ENCODE measurements around the gene AGFG1. TPM values are rescaled to one million over a fixed set of nuclear protein-coding genes. Genes with fewer than 3 reads are reported as not detected.

The AGFG1 gene
- polyA plus RNA-seq, 4 donors = 45.3 to 116 (median 58.9) TPM

GRCh38 chr2:227570615-227571014, 98.7 kb downstream of the AGFG1 start:
- no peak overlapping the region for H3K27ac ChIP-seq (ENCODE audit: low read depth in 1 of 3, low read length in 2 of 3)
- no peaks in the 10 kb centered on the region for H3K36me3 ChIP-seq (ENCODE audit: control insufficient read depth in 3 of 3, insufficient read depth in 2 of 3, low read depth in 1 of 3, low read length in 3 of 3)
- no peak overlapping the region for H3K4me3 ChIP-seq (ENCODE audit: low read depth in 1 of 3, low read length in 3 of 3)
- no peaks in the 10 kb centered on the region for H3K4me1 ChIP-seq (ENCODE audit: control insufficient read depth in 3 of 3, insufficient read depth in 2 of 3, low read depth in 1 of 3, low read length in 2 of 3)
- DNase-seq (no peak), FAIRE-seq (no peak)
- WGBS, 3 donors = 29 to 54% (median 49%) methylated on average over 1 of the region's 1 CpG
- H3K9me3 ChIP-seq (ENCODE audit: control insufficient read depth in 2 of 2, insufficient read depth in 1 of 2, low read depth in 1 of 2, low read length in 1 of 2) = peaks cover 0 to 5% of the 10 kb centered on the region in 2 donors
- no peaks in the 10 kb centered on the region for H3K27me3 ChIP-seq (ENCODE audit: control insufficient read depth in 3 of 3, insufficient read depth in 3 of 3, low read length in 3 of 3)

DNA sequence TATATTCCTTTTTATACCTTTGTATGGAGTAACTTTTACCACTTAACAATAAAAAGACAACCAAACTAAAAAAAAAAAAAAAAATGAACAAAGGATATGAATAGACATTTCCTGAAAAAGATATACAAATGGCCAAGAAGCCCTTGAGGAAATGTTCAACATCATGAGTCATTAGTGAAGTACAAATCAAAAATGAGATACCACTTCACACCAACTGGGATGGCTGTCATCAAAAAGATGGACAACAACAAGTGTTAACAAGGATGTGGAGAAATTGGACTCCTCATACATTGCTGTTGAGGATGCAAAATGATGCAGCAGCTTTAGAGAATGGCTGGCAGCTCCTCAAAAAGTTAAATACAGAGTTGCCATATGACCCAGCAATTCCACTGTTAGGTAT, 104.2 kb downstream of the AGFG1 start:
- Histone ChIP-seq H3K9me3 (ENCODE audit: control insufficient read depth in 2 of 2, insufficient read depth in 1 of 2, low read depth in 1 of 2, low read length in 1 of 2) (peaks cover 0 to 5% of the 10 kb centered on the region in 2 donors), H3K36me3 (ENCODE audit: control insufficient read depth in 3 of 3, insufficient read depth in 2 of 3, low read depth in 1 of 3, low read length in 3 of 3) (no peaks in the 10 kb centered on the region), H3K27me3 (ENCODE audit: control insufficient read depth in 3 of 3, insufficient read depth in 3 of 3, low read length in 3 of 3) (no peaks in the 10 kb centered on the region), H3K4me3 (ENCODE audit: low read depth in 1 of 3, low read length in 3 of 3) (no peak overlapping the region), H3K27ac (ENCODE audit: low read depth in 1 of 3, low read length in 2 of 3) (no peak overlapping the region), H3K4me1 (ENCODE audit: control insufficient read depth in 3 of 3, insufficient read depth in 2 of 3, low read depth in 1 of 3, low read length in 2 of 3) (no peaks in the 10 kb centered on the region)
- DNase-seq = no peak
- FAIRE-seq = no peak

DNA sequence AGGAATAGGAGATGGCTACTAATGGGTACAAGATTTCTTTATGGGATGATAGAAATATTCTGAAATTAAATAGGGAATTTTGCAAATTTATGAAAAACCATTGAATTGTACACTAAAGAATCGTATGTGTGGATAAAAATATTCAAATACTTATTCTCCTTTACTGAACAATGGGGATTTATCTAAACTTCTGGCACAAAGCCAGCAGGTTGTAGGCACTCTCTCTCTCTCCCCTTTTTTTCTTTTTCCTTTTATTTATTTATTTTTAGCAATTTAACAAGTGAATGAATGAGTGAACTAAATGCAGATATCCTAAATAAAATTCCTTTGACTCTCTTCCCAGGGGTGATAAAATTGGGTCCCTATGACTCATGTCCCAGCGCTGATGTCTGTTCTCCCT, 104.9 kb downstream of the AGFG1 start:
- Histone ChIP-seq H3K9me3 (ENCODE audit: control insufficient read depth in 2 of 2, insufficient read depth in 1 of 2, low read depth in 1 of 2, low read length in 1 of 2) (peaks cover 0 to under 1% of the 10 kb centered on the region in 2 donors), H3K4me3 (ENCODE audit: low read depth in 1 of 3, low read length in 3 of 3) (no peak overlapping the region), H3K36me3 (ENCODE audit: control insufficient read depth in 3 of 3, insufficient read depth in 2 of 3, low read depth in 1 of 3, low read length in 3 of 3) (no peaks in the 10 kb centered on the region), H3K4me1 (ENCODE audit: control insufficient read depth in 3 of 3, insufficient read depth in 2 of 3, low read depth in 1 of 3, low read length in 2 of 3) (no peaks in the 10 kb centered on the region), H3K27ac (ENCODE audit: low read depth in 1 of 3, low read length in 2 of 3) (no peak overlapping the region), H3K27me3 (ENCODE audit: control insufficient read depth in 3 of 3, insufficient read depth in 3 of 3, low read length in 3 of 3) (no peaks in the 10 kb centered on the region)
- DNase-seq (no peak), FAIRE-seq (no peak)
- 58 to 68% (median 61%) methylated on average over 2 of the region's 2 CpGs for WGBS, 3 donors

DNA sequence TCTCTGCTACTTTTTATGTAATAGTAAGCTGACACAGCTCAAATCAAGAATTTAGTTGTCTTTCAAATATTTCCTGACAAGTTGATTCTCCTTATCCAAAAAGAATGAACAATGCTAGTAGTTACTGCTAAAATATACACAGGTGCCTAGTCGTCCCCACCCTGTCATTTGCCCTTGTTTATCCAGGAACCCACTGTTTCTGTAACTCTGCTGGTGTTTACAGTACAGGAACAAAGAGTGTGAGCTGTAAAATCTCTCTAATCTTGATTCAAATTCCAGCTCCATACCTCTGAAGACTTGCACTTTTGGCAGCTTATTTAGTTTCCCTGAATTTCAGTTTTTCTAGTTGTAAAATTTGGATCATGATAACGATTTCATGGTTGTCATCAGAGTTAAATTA, 105.6 kb downstream of the AGFG1 start:
- Histone ChIP-seq H3K36me3 (ENCODE audit: control insufficient read depth in 3 of 3, insufficient read depth in 2 of 3, low read depth in 1 of 3, low read length in 3 of 3) (no peaks in the 10 kb centered on the region), H3K4me3 (ENCODE audit: low read depth in 1 of 3, low read length in 3 of 3) (no peak overlapping the region), H3K27me3 (ENCODE audit: control insufficient read depth in 3 of 3, insufficient read depth in 3 of 3, low read length in 3 of 3) (no peaks in the 10 kb centered on the region), H3K9me3 (ENCODE audit: control insufficient read depth in 2 of 2, insufficient read depth in 1 of 2, low read depth in 1 of 2, low read length in 1 of 2) (peaks cover 0 to 6% of the 10 kb centered on the region in 2 donors), H3K4me1 (ENCODE audit: control insufficient read depth in 3 of 3, insufficient read depth in 2 of 3, low read depth in 1 of 3, low read length in 2 of 3) (no peaks in the 10 kb centered on the region), H3K27ac (ENCODE audit: low read depth in 1 of 3, low read length in 2 of 3) (no peak overlapping the region)
- 5 to 34% (median 15%) methylated on average over 2 of the region's 2 CpGs for WGBS, 3 donors
- FAIRE-seq (no peak), DNase-seq (peak in 1 of 2 donors; percentile 15)

- peaks cover 0 to 15% of the 10 kb centered on the region in 2 donors for H3K9me3 ChIP-seq (ENCODE audit: control insufficient read depth in 2 of 2, insufficient read depth in 1 of 2, low read depth in 1 of 2, low read length in 1 of 2)
- no peak for FAIRE-seq
- no peaks in the 10 kb centered on the region for H3K27me3 ChIP-seq (ENCODE audit: control insufficient read depth in 3 of 3, insufficient read depth in 3 of 3, low read length in 3 of 3)
- no peaks in the 10 kb centered on the region for H3K4me1 ChIP-seq (ENCODE audit: control insufficient read depth in 3 of 3, insufficient read depth in 2 of 3, low read depth in 1 of 3, low read length in 2 of 3)
- H3K4me3 ChIP-seq (ENCODE audit: low read depth in 1 of 3, low read length in 3 of 3) = no peak overlapping the region
- DNase-seq = no peak
- 73 to 86% (median 82%) methylated on average over 2 of the region's 2 CpGs for WGBS, 3 donors
- no peaks in the 10 kb centered on the region for H3K36me3 ChIP-seq (ENCODE audit: control insufficient read depth in 3 of 3, insufficient read depth in 2 of 3, low read depth in 1 of 3, low read length in 3 of 3)
- H3K27ac ChIP-seq (ENCODE audit: low read depth in 1 of 3, low read length in 2 of 3) = no peak overlapping the region
Observed at GRCh38 chr2:227578642-227579041, 106.7 kb downstream of the AGFG1 start.

DNA sequence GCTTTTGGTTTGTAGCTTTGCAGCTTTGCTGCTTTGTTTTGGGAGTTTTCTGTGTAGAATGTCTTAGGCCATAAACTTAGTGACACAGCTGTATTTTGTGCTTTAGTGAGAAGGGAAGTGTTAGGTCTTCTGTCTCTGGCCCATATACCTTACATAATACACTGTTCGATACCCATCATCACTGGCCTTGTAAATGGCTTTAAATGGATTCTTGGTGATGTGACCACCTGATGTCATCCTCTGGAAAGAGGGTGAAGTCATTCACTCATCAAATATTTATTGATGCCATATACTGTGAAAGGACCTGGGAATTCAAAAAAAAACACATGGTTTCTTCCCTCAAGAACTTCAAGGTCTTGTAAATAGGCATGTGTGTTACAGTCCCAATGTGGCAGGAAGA, 107.8 kb downstream of the AGFG1 start:
- WGBS, 3 donors = 51 to 95% (median 89%) methylated on average over 1 of the region's 1 CpG
- no peak overlapping the region for H3K27ac ChIP-seq (ENCODE audit: low read depth in 1 of 3, low read length in 2 of 3)
- no peaks in the 10 kb centered on the region for H3K27me3 ChIP-seq (ENCODE audit: control insufficient read depth in 3 of 3, insufficient read depth in 3 of 3, low read length in 3 of 3)
- FAIRE-seq (no peak), DNase-seq (no peak)
- no peaks in the 10 kb centered on the region for H3K36me3 ChIP-seq (ENCODE audit: control insufficient read depth in 3 of 3, insufficient read depth in 2 of 3, low read depth in 1 of 3, low read length in 3 of 3)
- no peak overlapping the region for H3K4me3 ChIP-seq (ENCODE audit: low read depth in 1 of 3, low read length in 3 of 3)
- H3K9me3 ChIP-seq (ENCODE audit: control insufficient read depth in 2 of 2, insufficient read depth in 1 of 2, low read depth in 1 of 2, low read length in 1 of 2) = peaks cover 0 to 15% of the 10 kb centered on the region in 2 donors
- no peaks in the 10 kb centered on the region for H3K4me1 ChIP-seq (ENCODE audit: control insufficient read depth in 3 of 3, insufficient read depth in 2 of 3, low read depth in 1 of 3, low read length in 2 of 3)

DNA sequence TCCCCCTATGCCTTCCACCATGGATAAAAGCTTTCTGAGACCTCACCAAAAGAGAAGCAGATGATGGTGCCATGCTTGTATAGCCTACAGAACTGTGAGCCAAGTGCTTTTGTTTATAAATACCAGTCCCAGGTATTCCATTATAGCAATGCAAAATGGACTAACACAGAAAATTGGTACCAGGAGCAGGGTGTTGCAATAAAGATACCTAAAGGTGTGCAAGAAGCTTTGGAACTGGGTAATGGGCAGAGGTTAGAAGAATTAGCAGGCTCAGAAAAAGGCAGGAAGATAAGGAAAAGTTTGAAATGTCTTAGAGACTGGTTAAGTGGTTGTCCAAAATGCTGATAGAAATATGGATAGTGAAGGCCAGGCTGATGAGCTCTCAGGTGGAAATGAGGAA, 110.4 kb downstream of the AGFG1 start:
- no peaks in the 10 kb centered on the region for H3K27me3 ChIP-seq (ENCODE audit: control insufficient read depth in 3 of 3, insufficient read depth in 3 of 3, low read length in 3 of 3)
- H3K27ac ChIP-seq (ENCODE audit: low read depth in 1 of 3, low read length in 2 of 3) = no peak overlapping the region
- H3K9me3 ChIP-seq (ENCODE audit: control insufficient read depth in 2 of 2, insufficient read depth in 1 of 2, low read depth in 1 of 2, low read length in 1 of 2) = peaks cover 0 to 15% of the 10 kb centered on the region in 2 donors
- H3K36me3 ChIP-seq (ENCODE audit: control insufficient read depth in 3 of 3, insufficient read depth in 2 of 3, low read depth in 1 of 3, low read length in 3 of 3) = no peaks in the 10 kb centered on the region
- no peak overlapping the region for H3K4me3 ChIP-seq (ENCODE audit: low read depth in 1 of 3, low read length in 3 of 3)
- H3K4me1 ChIP-seq (ENCODE audit: control insufficient read depth in 3 of 3, insufficient read depth in 2 of 3, low read depth in 1 of 3, low read length in 2 of 3) = no peaks in the 10 kb centered on the region
- no peak for FAIRE-seq
- no peak for DNase-seq

- Histone ChIP-seq H3K27me3 (ENCODE audit: control insufficient read depth in 3 of 3, insufficient read depth in 3 of 3, low read length in 3 of 3) (peaks cover 0 to 4% (median 0%) of the 10 kb centered on the region in 3 donors), H3K9me3 (ENCODE audit: control insufficient read depth in 2 of 2, insufficient read depth in 1 of 2, low read depth in 1 of 2, low read length in 1 of 2) (no peaks in the 10 kb centered on the region), H3K4me1 (ENCODE audit: control insufficient read depth in 3 of 3, insufficient read depth in 2 of 3, low read depth in 1 of 3, low read length in 2 of 3) (no peaks in the 10 kb centered on the region), H3K27ac (ENCODE audit: low read depth in 1 of 3, low read length in 2 of 3) (no peak overlapping the region), H3K36me3 (ENCODE audit: control insufficient read depth in 3 of 3, insufficient read depth in 2 of 3, low read depth in 1 of 3, low read length in 3 of 3) (no peaks in the 10 kb centered on the region), H3K4me3 (ENCODE audit: low read depth in 1 of 3, low read length in 3 of 3) (no peak overlapping the region)
- 35 to 63% (median 57%) methylated on average over 1 of the region's 1 CpG for WGBS, 3 donors
- DNase-seq (no peak), FAIRE-seq (no peak)
Observed at GRCh38 chr2:227592694-227593387, 120.9 kb downstream of the AGFG1 start.

DNA sequence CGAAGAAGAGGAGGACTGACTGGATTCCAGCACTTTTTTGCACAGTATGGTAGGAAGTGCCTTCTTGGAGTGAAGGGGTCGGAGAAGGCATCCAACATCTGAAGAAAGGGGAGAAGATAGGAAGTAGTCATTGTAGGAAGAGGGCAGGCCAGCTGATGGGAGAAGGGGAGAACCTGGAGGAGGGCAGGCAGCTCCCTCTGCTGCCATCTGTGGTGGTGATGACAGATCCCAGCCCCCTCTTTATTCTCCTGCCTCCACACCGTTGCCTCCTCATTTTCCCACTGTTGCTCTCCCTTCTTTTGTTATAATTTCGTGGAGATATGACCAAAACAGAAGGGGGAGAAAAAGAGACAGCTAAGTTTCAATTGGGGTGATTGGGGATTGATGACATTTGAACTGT, 123.8 kb downstream of the AGFG1 start:
- Histone ChIP-seq H3K36me3 (ENCODE audit: control insufficient read depth in 3 of 3, insufficient read depth in 2 of 3, low read depth in 1 of 3, low read length in 3 of 3) (no peaks in the 10 kb centered on the region), H3K4me1 (ENCODE audit: control insufficient read depth in 3 of 3, insufficient read depth in 2 of 3, low read depth in 1 of 3, low read length in 2 of 3) (no peaks in the 10 kb centered on the region), H3K27ac (ENCODE audit: low read depth in 1 of 3, low read length in 2 of 3) (no peak overlapping the region), H3K4me3 (ENCODE audit: low read depth in 1 of 3, low read length in 3 of 3) (no peak overlapping the region), H3K27me3 (ENCODE audit: control insufficient read depth in 3 of 3, insufficient read depth in 3 of 3, low read length in 3 of 3) (peaks cover 0 to 4% (median 0%) of the 10 kb centered on the region in 3 donors), H3K9me3 (ENCODE audit: control insufficient read depth in 2 of 2, insufficient read depth in 1 of 2, low read depth in 1 of 2, low read length in 1 of 2) (no peaks in the 10 kb centered on the region)
- DNase-seq (no peak), FAIRE-seq (no peak)
- 67 to 77% (median 76%) methylated on average over 3 to 4 of the region's 4 CpGs for WGBS, 3 donors

Data from small intestine (tissue), 7 donors.